Measurements from ENCODE around the gene NIPSNAP2. TPM values are rescaled to one million over a fixed set of nuclear protein-coding genes. Genes with fewer than 3 reads are reported as not detected.
A peak's percentile ranks its signal among the peaks of the same experiment; 100 is the strongest.

NIPSNAP2 gene
- total RNA-seq, 2 donors from 2014 or later = 32.7 to 42.5 TPM

- ATAC-seq = no peak
- Mint-ChIP-seq H3K4me1 (peaks cover 17% of the 10 kb centered on the region), H3K4me3 (peak overlapping the region; percentile 81)
Measured at GRCh38 chr7:55963584-55964168, 709 bp upstream of the NIPSNAP2 start.

GRCh38 chr7:55965100-55965470 is 700 bp downstream of the NIPSNAP2 start:
- peaks cover 4% of the 10 kb centered on the region for H3K36me3 Mint-ChIP-seq (ENCODE audit: low read depth)
- ATAC-seq = no peak
- H3K27ac Mint-ChIP-seq = peak overlapping the region; percentile 9
- H3K9me3 ChIP-seq (ENCODE audit: control insufficient read depth, low read length, poor library complexity, severe bottlenecking) = no peaks in the 10 kb centered on the region
- no peaks in the 10 kb centered on the region for H3K27me3 Mint-ChIP-seq
- no peak for DNase-seq
- H3K4me1 Mint-ChIP-seq = peaks cover 27% of the 10 kb centered on the region
- peak overlapping the region; percentile 71 for H3K4me3 Mint-ChIP-seq

More at GRCh38 chr7:55963584-55964168, 709 bp upstream of the NIPSNAP2 start:
- H3K27me3 Mint-ChIP-seq = no peaks in the 10 kb centered on the region
- no peak for DNase-seq
- peaks cover 2% of the 10 kb centered on the region for H3K36me3 Mint-ChIP-seq (ENCODE audit: low read depth)
- peak overlapping the region; percentile 96 for H3K27ac Mint-ChIP-seq
- no peaks in the 10 kb centered on the region for H3K9me3 ChIP-seq (ENCODE audit: control insufficient read depth, low read length, poor library complexity, severe bottlenecking)

- Mint-ChIP-seq H3K4me1 (peaks cover 31% of the 10 kb centered on the region), H3K4me3 (peak overlapping the region; percentile 49), H3K36me3 (ENCODE audit: low read depth) (peaks cover 7% of the 10 kb centered on the region), H3K27me3 (no peaks in the 10 kb centered on the region), H3K27ac (peak overlapping the region; percentile 9)
- DNase-seq (no peak), ATAC-seq (no peak)
- H3K9me3 ChIP-seq (ENCODE audit: control insufficient read depth, low read length, poor library complexity, severe bottlenecking) = no peaks in the 10 kb centered on the region
Measured at GRCh38 chr7:55965805-55966421, 1.5 kb downstream of the NIPSNAP2 start.

- Mint-ChIP-seq H3K4me1 (peaks cover 35% of the 10 kb centered on the region), H3K36me3 (ENCODE audit: low read depth) (peaks cover 7% of the 10 kb centered on the region), H3K27ac (peak overlapping the region; percentile 9), H3K27me3 (no peaks in the 10 kb centered on the region), H3K4me3 (peak overlapping the region; percentile 86)
- no peak for ATAC-seq
- DNase-seq = no peak
- H3K9me3 ChIP-seq (ENCODE audit: control insufficient read depth, low read length, poor library complexity, severe bottlenecking) = no peaks in the 10 kb centered on the region
Measured at GRCh38 chr7:55966851-55967250, 2.5 kb downstream of the NIPSNAP2 start.

GRCh38 chr7:55969391-55969790 is 5.0 kb downstream of the NIPSNAP2 start:
- Mint-ChIP-seq H3K4me1 (peaks cover 24% of the 10 kb centered on the region), H3K4me3 (peak overlapping the region; percentile 25), H3K27me3 (no peaks in the 10 kb centered on the region), H3K36me3 (ENCODE audit: low read depth) (peaks cover 7% of the 10 kb centered on the region), H3K27ac (peak overlapping the region; percentile 39)
- no peaks in the 10 kb centered on the region for H3K9me3 ChIP-seq (ENCODE audit: control insufficient read depth, low read length, poor library complexity, severe bottlenecking)
- DNase-seq (no peak), ATAC-seq (no peak)

- DNase-seq (no peak), ATAC-seq (no peak)
- Mint-ChIP-seq H3K4me1 (peaks cover 31% of the 10 kb centered on the region), H3K4me3 (no peak overlapping the region), H3K27me3 (no peaks in the 10 kb centered on the region), H3K27ac (peak overlapping the region; percentile 39), H3K36me3 (ENCODE audit: low read depth) (peaks cover 7% of the 10 kb centered on the region)
- no peaks in the 10 kb centered on the region for H3K9me3 ChIP-seq (ENCODE audit: control insufficient read depth, low read length, poor library complexity, severe bottlenecking)
Measured at GRCh38 chr7:55970561-55970960, 6.2 kb downstream of the NIPSNAP2 start.

- no peak overlapping the region for H3K27ac Mint-ChIP-seq
Measured at GRCh38 chr7:55970978-55971377, 6.6 kb downstream of the NIPSNAP2 start.

GRCh38 chr7:55973747-55974250 is 9.4 kb downstream of the NIPSNAP2 start:
- Mint-ChIP-seq H3K4me1 (peaks cover 28% of the 10 kb centered on the region), H3K27me3 (no peaks in the 10 kb centered on the region), H3K27ac (no peak overlapping the region), H3K4me3 (no peak overlapping the region), H3K36me3 (ENCODE audit: low read depth) (peaks cover 5% of the 10 kb centered on the region)
- DNase-seq = no peak
- no peak for ATAC-seq
- no peaks in the 10 kb centered on the region for H3K9me3 ChIP-seq (ENCODE audit: control insufficient read depth, low read length, poor library complexity, severe bottlenecking)

More at GRCh38 chr7:55970978-55971377, 6.6 kb downstream of the NIPSNAP2 start:
- Mint-ChIP-seq H3K36me3 (ENCODE audit: low read depth) (peaks cover 7% of the 10 kb centered on the region), H3K27me3 (no peaks in the 10 kb centered on the region), H3K4me3 (no peak overlapping the region), H3K4me1 (peaks cover 31% of the 10 kb centered on the region)
- DNase-seq = no peak
- no peaks in the 10 kb centered on the region for H3K9me3 ChIP-seq (ENCODE audit: control insufficient read depth, low read length, poor library complexity, severe bottlenecking)
- ATAC-seq = no peak

GRCh38 chr7:55975988-55976633 is 11.7 kb downstream of the NIPSNAP2 start:
- ATAC-seq (no peak), DNase-seq (no peak)
- Mint-ChIP-seq H3K4me1 (peaks cover 21% of the 10 kb centered on the region), H3K4me3 (no peak overlapping the region), H3K27ac (no peak overlapping the region), H3K36me3 (ENCODE audit: low read depth) (peaks cover 7% of the 10 kb centered on the region), H3K27me3 (no peaks in the 10 kb centered on the region)
- H3K9me3 ChIP-seq (ENCODE audit: control insufficient read depth, low read length, poor library complexity, severe bottlenecking) = no peaks in the 10 kb centered on the region

GRCh38 chr7:55977831-55978230 is 13.4 kb downstream of the NIPSNAP2 start:
- H3K9me3 ChIP-seq (ENCODE audit: control insufficient read depth, low read length, poor library complexity, severe bottlenecking) = no peaks in the 10 kb centered on the region
- Mint-ChIP-seq H3K4me3 (no peak overlapping the region), H3K27me3 (no peaks in the 10 kb centered on the region), H3K36me3 (ENCODE audit: low read depth) (peaks cover 7% of the 10 kb centered on the region), H3K4me1 (peaks cover 17% of the 10 kb centered on the region), H3K27ac (peak overlapping the region; percentile 43)
- DNase-seq (no peak), ATAC-seq (no peak)

GRCh38 chr7:55980266-55980665 is 15.9 kb downstream of the NIPSNAP2 start:
- Mint-ChIP-seq H3K27ac (no peak overlapping the region), H3K36me3 (ENCODE audit: low read depth) (peaks cover 7% of the 10 kb centered on the region), H3K4me3 (no peak overlapping the region), H3K27me3 (no peaks in the 10 kb centered on the region), H3K4me1 (peaks cover 11% of the 10 kb centered on the region)
- DNase-seq (no peak), ATAC-seq (no peak)
- no peaks in the 10 kb centered on the region for H3K9me3 ChIP-seq (ENCODE audit: control insufficient read depth, low read length, poor library complexity, severe bottlenecking)

- ATAC-seq (no peak), DNase-seq (no peak)
- Mint-ChIP-seq H3K4me3 (no peak overlapping the region), H3K27me3 (no peaks in the 10 kb centered on the region), H3K36me3 (ENCODE audit: low read depth) (peaks cover 11% of the 10 kb centered on the region), H3K27ac (no peak overlapping the region), H3K4me1 (peaks cover 10% of the 10 kb centered on the region)
- no peaks in the 10 kb centered on the region for H3K9me3 ChIP-seq (ENCODE audit: control insufficient read depth, low read length, poor library complexity, severe bottlenecking)
Measured at GRCh38 chr7:55983537-55983936, 19.2 kb downstream of the NIPSNAP2 start.

GRCh38 chr7:55992346-55992745 is 28.0 kb downstream of the NIPSNAP2 start:
- Mint-ChIP-seq H3K27ac (peak overlapping the region; percentile 45), H3K4me3 (no peak overlapping the region), H3K36me3 (ENCODE audit: low read depth) (peaks cover 8% of the 10 kb centered on the region), H3K27me3 (no peaks in the 10 kb centered on the region), H3K4me1 (peaks cover 3% of the 10 kb centered on the region)
- DNase-seq (no peak), ATAC-seq (no peak)
- H3K9me3 ChIP-seq (ENCODE audit: control insufficient read depth, low read length, poor library complexity, severe bottlenecking) = no peaks in the 10 kb centered on the region

Data from T-helper 17 cell (primary cell).